NCI-H1930 (cell line): ENCODE data around the gene TSC2.
A peak's percentile ranks its signal among the peaks of the same experiment; 100 is the strongest.
"Not testable (repeated sequence)": the region's sequence is repeated elsewhere in the genome, so short reads cannot be mapped to it uniquely, and the experiment has no call there.

Source experiments
- DNase-seq, 2 experiments: peaks; one replicate each; lab custom pipeline; 2025; lab: John Stamatoyannopoulos, UW

TSC2 gene

GRCh38 chr16:2123706-2124376 is 76.1 kb downstream of the TSC2 start:
- not testable (repeated sequence) for DNase-seq

GRCh38 chr16:2124377-2124693 is 76.5 kb downstream of the TSC2 start:
- not testable (repeated sequence) for DNase-seq

- not testable (repeated sequence) for DNase-seq
Observed at GRCh38 chr16:2124694-2125444, 77.1 kb downstream of the TSC2 start.

GRCh38 chr16:2125609-2126008 is 77.8 kb downstream of the TSC2 start:
- not testable (repeated sequence) for DNase-seq

- DNase-seq: not testable (repeated sequence)
Observed at GRCh38 chr16:2126161-2126743, 78.5 kb downstream of the TSC2 start.

- DNase-seq: not testable (repeated sequence)
Observed at GRCh38 chr16:2126928-2127556, 79.3 kb downstream of the TSC2 start.

GRCh38 chr16:2127630-2128280 is 80.0 kb downstream of the TSC2 start:
- DNase-seq: not testable (repeated sequence)

- DNase-seq: not testable (repeated sequence)
Observed at GRCh38 chr16:2129251-2129650, 81.5 kb downstream of the TSC2 start.

GRCh38 chr16:2129890-2130447 is 82.2 kb downstream of the TSC2 start:
- DNase-seq: not testable (repeated sequence)

- not testable (repeated sequence) for DNase-seq
Observed at GRCh38 chr16:2133797-2134196, 86.0 kb downstream of the TSC2 start.

GRCh38 chr16:2135071-2135470 is 87.3 kb downstream of the TSC2 start:
- not testable (repeated sequence) for DNase-seq

GRCh38 chr16:2135770-2136490 is 88.1 kb downstream of the TSC2 start, which contains the start of gene PKD1:
TSS of gene PKD1 (minus strand) at chr16:2135898. CDS start at chr16:2135689, 209 bp downstream.
- DNase-seq: peak; percentile 89 to 91
